Measurements from ENCODE around the gene PRR36.

GRCh38 chr19:7851623-7852500 lies 22.3 kb downstream of the PRR36 start:
- no peak for TF ChIP-seq CTCF (IDR thresholded peaks at IDR 0.05)
- no peak for TF ChIP-seq POLR2AphosphoS5 (IDR thresholded peaks at IDR 0.05)
- TF ChIP-seq POLR2A (IDR thresholded peaks at IDR 0.05; ENCODE audit: low read depth), result no peak

All from esophagus muscularis mucosa (tissue), 3 donors.